Eye (tissue), 1 donor: Measurements from ENCODE around the gene TMEM141.
A peak's percentile ranks its signal among the peaks of the same experiment; 100 is the strongest.
"Not testable (repeated sequence)": the region's sequence is repeated elsewhere in the genome, so short reads cannot be mapped to it uniquely, and the experiment has no call there.

Experiments
- DNase-seq: peaks from one replicate; pipeline ENCODE4 v3.0.0-alpha.2; 2015

Gene TMEM141

GRCh38 chr9:136796238-136796774 is 5.2 kb downstream of the TMEM141 start, which contains the start of gene CCDC183:
Gene CCDC183, plus strand, starts transcription at chr9:136796338. Its CDS starts 60 bp downstream, at chr9:136796398.
- DNase-seq = no peak

- peak; percentile 39 for DNase-seq
Measured at GRCh38 chr9:136796775-136797347, 5.7 kb downstream of the TMEM141 start.

GRCh38 chr9:136798708-136799078 is 7.5 kb downstream of the TMEM141 start:
- no peak for DNase-seq

DNA sequence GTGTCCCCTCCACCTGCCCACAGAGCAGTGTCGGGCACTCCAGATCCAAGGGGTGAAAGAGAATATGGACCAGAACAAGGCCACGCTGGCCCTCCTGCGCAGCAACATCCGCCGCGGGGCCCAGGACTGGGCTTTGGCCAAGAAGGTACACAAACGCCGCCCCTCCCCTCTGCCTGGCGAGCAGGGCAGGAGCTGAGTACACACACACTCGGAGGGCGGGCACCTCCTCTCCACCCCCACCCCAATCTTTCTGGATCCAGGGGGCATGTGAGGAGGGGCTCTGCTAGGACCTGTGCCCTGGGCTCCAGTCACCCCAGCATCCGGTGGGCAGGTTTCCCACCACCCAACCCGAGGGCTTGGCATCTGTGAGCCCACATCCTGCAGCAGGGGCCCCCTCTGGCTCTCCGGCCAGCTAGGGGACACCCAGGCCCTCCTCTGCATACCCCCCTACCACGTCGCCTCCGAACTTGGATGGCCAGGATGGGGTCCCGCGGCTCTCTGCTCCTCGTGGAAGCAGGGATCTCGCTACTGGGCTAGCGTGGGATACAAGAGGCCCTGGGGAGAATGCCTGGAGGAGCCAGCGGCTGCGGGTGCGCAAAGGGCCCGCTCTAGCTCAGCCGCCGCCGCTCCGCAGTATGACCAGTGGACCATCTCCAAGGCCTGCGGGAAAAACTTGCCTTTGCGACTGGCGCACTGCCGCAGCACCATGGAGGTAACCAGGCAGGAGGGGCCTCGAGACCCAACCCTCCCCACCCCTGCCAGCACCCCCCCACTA is 8.1 kb downstream of the TMEM141 start:
- peak; percentile 53 for DNase-seq

DNA sequence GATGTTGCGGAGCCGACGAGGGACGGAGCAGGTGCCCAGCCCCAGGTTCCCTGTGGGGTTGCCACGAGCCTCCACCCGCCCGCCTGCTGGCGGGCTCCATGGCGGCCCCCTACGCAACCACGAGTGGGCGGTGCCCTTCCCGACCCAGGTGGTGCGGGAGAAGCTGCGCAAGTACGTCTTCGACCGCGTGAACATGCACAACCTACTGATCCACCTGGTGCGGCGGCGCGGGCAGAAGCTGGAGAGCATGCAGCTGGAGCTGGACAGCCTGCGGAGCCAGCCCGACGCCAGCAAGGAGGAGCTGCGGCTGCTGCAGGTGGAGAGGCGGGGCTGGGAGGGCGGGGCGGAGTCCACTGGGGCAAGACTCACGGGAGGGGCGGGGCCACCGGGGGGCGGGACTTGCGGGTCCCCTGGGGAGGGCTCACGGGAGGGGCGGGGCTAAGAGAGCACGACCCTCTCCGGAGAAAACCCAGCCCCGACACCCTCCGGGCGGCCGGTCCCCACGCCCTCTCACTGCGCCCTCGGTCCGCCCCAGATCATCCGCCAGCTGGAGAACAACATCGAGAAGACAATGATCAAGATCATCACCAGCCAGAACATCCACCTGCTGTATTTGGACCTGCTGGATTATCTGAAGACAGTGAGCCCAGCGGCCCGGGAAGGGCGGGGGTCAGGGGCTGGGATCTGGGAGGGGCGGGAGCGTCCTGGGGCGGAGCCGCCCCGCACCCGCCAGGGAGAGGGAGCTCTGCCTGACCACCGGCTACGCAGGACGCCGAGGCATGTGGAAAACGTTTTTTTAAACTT is 8.9 kb downstream of the TMEM141 start:
- peak; percentile 90 for DNase-seq

GRCh38 chr9:136802321-136802720 is 11.2 kb downstream of the TMEM141 start:
- DNase-seq = no peak

- not testable (repeated sequence) for DNase-seq
Measured at GRCh38 chr9:136803009-136803550, 11.9 kb downstream of the TMEM141 start.

- DNase-seq = no peak
Measured at GRCh38 chr9:136803551-136804508, 12.7 kb downstream of the TMEM141 start.

- no peak for DNase-seq
Measured at GRCh38 chr9:136804509-136805206, 13.5 kb downstream of the TMEM141 start.

GRCh38 chr9:136805207-136805740 is 14.1 kb downstream of the TMEM141 start:
- no peak for DNase-seq

DNA sequence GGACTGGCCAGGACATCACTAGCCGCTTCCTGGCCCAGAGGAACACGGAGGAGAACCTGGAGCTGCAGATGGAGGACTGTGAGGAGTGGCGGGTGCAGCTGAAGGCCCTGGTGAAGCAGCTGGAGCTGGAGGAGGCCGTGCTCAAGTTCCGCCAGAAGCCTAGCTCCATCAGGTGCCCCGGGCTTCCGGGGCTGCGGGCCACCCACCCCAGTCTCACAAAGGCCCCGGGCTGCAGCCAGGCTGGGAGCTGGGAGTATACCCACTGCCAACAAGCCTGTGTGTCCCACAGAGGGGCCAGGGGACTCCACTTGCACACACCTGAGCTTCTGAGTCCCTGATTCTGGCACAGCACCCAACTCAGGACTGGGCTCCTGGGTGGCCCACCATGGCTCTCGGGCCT is 14.9 kb downstream of the TMEM141 start:
- DNase-seq = no peak

DNA sequence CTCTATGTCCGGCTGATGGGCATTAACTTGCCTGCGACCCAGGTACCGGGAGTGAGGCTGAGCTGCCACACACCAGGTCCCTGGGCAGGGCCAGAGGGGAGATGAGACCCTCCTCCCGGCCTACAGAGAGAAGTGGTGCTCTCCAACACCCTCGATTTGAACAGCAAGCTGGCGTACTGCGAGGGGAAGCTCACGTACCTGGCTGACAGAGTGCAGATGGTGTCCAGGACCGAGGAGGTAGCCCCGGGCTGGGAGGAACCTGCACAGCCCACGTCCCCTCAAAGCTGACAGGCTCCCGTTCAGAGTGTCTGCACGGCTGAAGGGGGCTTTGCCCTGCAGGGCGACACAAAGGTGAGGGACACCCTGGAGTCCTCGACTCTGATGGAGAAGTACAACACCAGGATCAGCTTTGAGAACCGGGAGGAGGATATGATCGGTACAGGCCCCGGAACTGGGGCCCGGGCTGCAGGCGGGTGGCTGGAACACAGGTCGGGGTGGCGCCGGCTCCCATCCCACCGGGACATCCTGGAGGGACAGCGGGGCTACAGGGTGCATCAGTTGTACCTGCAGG is 15.6 kb downstream of the TMEM141 start:
- no peak for DNase-seq

- peak; percentile 91 for DNase-seq
Measured at GRCh38 chr9:136807281-136808074, 16.3 kb downstream of the TMEM141 start, which contains the start of gene RABL6. Gene RABL6, plus strand, starts transcription at chr9:136807948. Its CDS starts 249 bp downstream, at chr9:136808197.

- DNase-seq = peak; percentile 62
Measured at GRCh38 chr9:136808075-136808805, 17.1 kb downstream of the TMEM141 start.

DNA sequence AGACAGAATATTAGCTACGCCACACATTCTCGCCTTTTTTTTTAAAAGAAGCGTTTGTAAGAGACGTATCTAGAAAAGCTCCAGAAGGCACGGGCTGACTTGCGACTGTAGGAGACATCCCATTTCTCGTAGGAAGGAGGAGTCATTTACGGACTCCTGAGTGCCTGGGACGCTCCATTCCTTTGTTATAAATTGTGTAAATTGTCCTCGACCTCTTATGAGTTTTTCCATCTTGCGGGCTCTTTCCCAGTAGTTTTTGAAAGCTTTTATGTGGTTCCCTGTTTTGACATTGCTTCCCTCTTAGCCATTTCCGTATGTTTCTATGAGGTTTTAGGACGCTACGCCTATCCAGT is 17.6 kb downstream of the TMEM141 start:
- peak; percentile 42 for DNase-seq

GRCh38 chr9:136814725-136815421 is 23.7 kb downstream of the TMEM141 start:
- DNase-seq = no peak

DNA sequence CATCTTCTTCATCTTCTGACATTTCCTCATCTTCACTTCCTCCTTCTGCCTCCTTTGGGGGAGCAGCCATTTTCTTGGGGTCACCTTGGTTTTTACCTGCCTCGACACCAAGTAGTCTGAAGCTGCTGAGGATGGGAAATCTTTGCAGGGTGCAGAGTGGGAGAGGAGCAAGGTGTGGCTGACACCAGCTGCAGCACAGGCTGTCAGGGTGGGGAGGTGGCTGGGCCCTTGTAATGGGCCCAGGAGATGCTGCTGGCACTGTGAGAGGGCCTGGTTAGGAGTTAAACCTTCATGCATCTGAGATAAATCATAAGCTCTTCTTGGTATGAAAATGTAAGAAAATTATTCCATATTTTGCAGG is 24.3 kb downstream of the TMEM141 start:
- no peak for DNase-seq
